ENCODE data around the gene USH2A.
"Not testable (repeated sequence)": the region's sequence is repeated elsewhere in the genome, so short reads cannot be mapped to it uniquely, and the experiment has no call there.

The USH2A gene

DNA sequence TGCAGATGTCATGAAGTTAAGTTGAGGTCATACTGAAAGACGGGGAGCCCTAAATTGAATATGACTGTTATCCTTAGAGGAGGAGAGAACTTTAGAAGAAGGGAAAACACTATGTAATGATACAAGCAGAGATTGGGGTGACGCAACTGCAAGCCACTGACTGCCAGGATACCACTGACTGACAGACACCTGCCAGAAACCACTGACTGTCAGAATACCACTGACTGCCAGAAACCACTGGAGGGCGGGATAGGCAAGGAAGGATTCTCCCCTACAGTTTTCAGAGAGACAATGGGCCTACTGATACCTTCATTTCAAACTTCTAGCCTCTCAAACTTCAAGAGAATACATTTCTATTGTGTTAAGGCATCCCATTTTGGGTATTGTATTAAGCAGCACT is 388.7 kb downstream of the USH2A start:
- H3K4me3 Mint-ChIP-seq, result no peak overlapping the region
- intact Hi-C loops (cut with micrococcal nuclease), result no loop called here
- H3K4me1 Mint-ChIP-seq (ENCODE audit: low read depth), result no peaks in the 10 kb centered on the region
- no peaks in the 10 kb centered on the region for H3K9me3 Mint-ChIP-seq
- no peaks in the 10 kb centered on the region for H3K36me3 Mint-ChIP-seq (ENCODE audit: low read depth)
- H3K27ac Mint-ChIP-seq, result no peak overlapping the region
- no peaks in the 10 kb centered on the region for H3K27me3 Mint-ChIP-seq

DNA sequence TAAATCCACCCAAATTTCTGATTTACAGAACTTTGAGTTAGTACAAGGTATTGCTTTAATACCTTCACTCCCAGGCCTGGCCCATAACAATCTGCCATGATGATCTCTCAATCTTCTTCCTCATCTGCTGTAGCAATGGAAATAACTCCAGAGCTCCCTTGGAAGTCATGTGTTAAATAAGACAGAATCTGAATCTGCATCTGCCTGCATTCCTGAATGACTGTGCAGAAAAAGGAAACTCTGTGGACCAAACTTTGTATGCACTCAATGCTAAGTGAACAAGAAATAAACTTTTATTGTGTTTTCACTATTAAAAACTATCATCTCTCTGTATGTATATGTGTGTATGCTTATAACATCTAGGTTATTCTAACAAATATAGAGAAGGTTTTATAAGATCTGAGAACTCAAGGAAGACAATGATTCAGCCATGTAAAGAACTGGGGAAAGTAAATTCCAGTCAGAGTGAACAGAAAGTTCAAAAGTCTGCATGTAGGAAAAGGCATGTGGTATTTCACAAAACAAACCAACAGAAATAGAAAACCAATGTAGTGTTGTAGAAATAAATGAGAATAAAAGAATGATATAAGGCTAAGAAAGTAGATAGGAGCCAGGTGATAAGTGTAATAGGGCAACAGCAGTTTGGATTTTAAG is 390.2 kb downstream of the USH2A start:
- no peaks in the 10 kb centered on the region for H3K27me3 Mint-ChIP-seq
- H3K4me3 Mint-ChIP-seq, result no peak overlapping the region
- H3K4me1 Mint-ChIP-seq (ENCODE audit: low read depth), result no peaks in the 10 kb centered on the region

DNA sequence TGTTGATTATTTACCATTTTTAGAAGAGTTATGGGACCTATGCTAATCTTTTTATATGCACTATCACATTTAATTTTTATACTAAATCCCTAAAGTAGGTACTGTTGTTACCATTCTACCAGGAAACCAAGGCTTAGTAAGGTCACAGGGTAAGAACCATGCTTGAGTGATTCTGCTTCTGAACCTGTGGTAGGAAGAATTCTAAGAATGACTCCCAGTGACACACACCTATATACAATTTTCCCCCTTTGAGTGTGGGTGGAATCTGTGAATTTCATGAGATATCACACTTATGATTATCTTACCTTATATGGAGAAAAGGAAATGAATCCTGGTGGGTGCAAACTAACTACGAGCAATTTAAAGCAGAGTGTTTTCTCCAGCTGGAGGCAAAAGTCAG is 391.0 kb downstream of the USH2A start:
- Mint-ChIP-seq H3K36me3 (ENCODE audit: low read depth) (no peaks in the 10 kb centered on the region), H3K27ac (no peak overlapping the region)

More for the DNA sequence above, 390.2 kb downstream of the USH2A start:
- intact Hi-C loops (cut with micrococcal nuclease), result no loop called here
- Mint-ChIP-seq H3K27ac (no peak overlapping the region), H3K36me3 (ENCODE audit: low read depth) (no peaks in the 10 kb centered on the region), H3K9me3 (no peaks in the 10 kb centered on the region)

DNA sequence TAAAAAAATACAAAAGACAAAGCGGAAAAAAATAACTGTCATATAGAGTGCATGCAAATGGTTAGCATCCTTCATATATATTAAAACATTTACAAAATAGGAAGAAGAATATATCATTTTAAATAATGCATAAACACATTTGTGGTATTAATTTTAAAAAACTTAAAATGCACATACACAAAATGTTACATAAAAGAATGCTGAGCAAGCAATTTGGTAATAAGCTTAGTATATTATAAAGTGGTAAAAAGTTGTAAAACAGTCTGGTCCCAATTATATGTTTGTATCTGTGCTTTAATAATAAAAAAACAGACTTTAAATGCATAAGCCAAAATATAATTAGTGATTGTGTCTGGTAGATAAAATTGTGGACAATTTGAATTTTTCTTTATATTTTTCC is 394.6 kb downstream of the USH2A start:
- no peaks in the 10 kb centered on the region for H3K4me1 Mint-ChIP-seq (ENCODE audit: low read depth)
- intact Hi-C loops (cut with micrococcal nuclease), result no loop called here
- no peaks in the 10 kb centered on the region for H3K9me3 Mint-ChIP-seq
- H3K27ac Mint-ChIP-seq, result no peak overlapping the region
- H3K27me3 Mint-ChIP-seq, result no peaks in the 10 kb centered on the region
- H3K36me3 Mint-ChIP-seq (ENCODE audit: low read depth), result no peaks in the 10 kb centered on the region
- H3K4me3 Mint-ChIP-seq, result no peak overlapping the region

More for the DNA sequence above, 391.0 kb downstream of the USH2A start:
- intact Hi-C loops (cut with micrococcal nuclease), result no loop called here
- H3K27me3 Mint-ChIP-seq, result no peaks in the 10 kb centered on the region
- no peaks in the 10 kb centered on the region for H3K9me3 Mint-ChIP-seq
- H3K4me3 Mint-ChIP-seq, result no peak overlapping the region
- no peaks in the 10 kb centered on the region for H3K4me1 Mint-ChIP-seq (ENCODE audit: low read depth)

DNA sequence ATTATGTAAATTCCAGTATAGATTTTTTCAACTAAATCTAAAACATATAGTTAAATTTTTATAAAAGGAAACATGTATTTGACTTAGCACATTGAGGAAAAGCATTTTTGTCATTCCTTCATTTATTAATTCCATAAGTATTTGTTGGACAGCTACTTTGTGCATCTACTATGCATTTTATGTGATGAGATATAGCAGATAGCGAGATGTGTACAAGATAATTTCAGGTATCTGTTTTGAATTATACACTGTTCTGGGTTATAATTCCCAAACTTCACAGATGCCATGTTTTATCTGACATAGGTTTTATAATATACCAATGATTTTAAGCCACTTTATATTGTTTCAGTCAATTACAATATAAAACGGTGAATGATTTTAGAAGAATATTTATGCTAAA is 398.7 kb downstream of the USH2A start:
- Mint-ChIP-seq H3K9me3 (no peaks in the 10 kb centered on the region), H3K36me3 (ENCODE audit: low read depth) (no peaks in the 10 kb centered on the region), H3K4me1 (ENCODE audit: low read depth) (no peaks in the 10 kb centered on the region), H3K27me3 (no peaks in the 10 kb centered on the region), H3K4me3 (no peak overlapping the region), H3K27ac (no peak overlapping the region)
- intact Hi-C loops (cut with micrococcal nuclease), result no loop called here

DNA sequence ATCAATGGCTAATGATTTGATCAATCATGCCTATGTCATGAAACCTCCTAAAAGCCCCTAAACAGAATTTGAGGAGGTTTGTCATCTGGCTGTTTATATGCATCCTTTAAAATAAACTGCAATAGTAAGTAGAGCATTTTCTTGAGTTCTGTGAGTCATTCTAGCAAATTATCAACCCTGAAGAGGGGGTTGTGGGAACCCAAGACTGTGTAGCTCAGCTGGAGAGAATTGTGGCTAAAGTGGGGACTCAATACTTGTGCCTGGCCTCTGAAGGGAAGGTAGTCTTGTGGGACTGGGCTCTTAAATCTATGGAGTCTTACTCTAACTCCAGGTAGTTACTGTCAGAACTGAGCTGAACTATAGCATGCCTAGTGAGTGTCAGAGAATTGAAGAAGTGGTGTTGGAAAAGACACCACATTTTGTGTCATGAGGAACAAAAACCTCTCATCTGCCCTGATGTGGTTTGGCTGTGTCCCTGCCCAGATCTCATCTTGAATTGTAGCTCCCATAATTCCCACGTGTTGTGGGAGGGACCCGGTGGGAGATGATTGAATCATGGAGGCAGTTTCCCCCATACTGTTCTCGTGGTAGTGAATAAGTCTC is 402.4 kb downstream of the USH2A start:
- H3K27ac Mint-ChIP-seq, result no peak overlapping the region
- no peaks in the 10 kb centered on the region for H3K27me3 Mint-ChIP-seq
- no peaks in the 10 kb centered on the region for H3K9me3 Mint-ChIP-seq
- no peak overlapping the region for H3K4me3 Mint-ChIP-seq
- H3K4me1 Mint-ChIP-seq (ENCODE audit: low read depth), result no peaks in the 10 kb centered on the region
- intact Hi-C loops (cut with micrococcal nuclease), result no loop called here
- H3K36me3 Mint-ChIP-seq (ENCODE audit: low read depth), result no peaks in the 10 kb centered on the region

DNA sequence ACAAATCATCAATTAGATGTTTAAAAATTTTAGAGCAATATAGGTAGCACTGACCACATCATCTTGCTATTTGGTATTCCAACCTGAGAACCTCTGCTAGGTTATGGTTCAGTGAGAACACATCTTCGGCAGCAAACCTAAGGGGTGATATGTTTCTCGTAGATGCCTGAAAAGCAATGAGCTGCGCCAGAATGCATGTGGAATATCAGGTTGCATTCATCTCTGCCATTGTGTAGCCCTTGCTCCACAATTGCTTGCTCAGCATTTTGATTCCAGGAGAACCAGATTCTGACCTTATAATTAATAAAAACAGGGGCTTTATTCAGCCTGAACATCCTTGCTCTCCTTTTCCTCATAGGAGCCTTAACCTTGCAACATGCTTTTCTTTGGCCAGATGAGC is 408.1 kb downstream of the USH2A start:
- intact Hi-C loops (cut with micrococcal nuclease), result no loop called here
- H3K36me3 Mint-ChIP-seq (ENCODE audit: low read depth), result no peaks in the 10 kb centered on the region
- H3K27ac Mint-ChIP-seq, result no peak overlapping the region
- H3K27me3 Mint-ChIP-seq, result no peaks in the 10 kb centered on the region
- no peak overlapping the region for H3K4me3 Mint-ChIP-seq
- no peaks in the 10 kb centered on the region for H3K9me3 Mint-ChIP-seq
- no peaks in the 10 kb centered on the region for H3K4me1 Mint-ChIP-seq (ENCODE audit: low read depth)

DNA sequence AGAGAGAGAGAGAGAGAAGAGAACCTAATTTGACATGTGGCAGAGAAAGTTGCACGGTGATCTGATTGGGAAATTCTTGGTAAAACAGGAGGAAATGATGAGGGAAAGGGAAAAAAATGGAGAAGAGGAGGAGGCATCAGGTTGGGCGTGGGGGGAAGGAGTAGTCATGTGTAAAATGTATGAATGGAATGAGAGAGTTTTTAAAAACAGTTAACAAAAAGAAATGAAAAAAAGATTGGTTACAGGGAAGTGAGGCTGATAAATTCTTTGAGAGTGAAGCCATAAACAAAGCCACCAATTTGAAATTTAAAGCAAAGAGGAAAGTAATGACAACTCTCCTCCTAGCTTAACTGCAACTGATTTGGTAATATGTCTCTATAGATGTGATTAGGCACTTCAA is 409.2 kb downstream of the USH2A start:
- Mint-ChIP-seq H3K4me3 (no peak overlapping the region), H3K27ac (no peak overlapping the region), H3K9me3 (peaks cover 8% of the 10 kb centered on the region), H3K36me3 (ENCODE audit: low read depth) (no peaks in the 10 kb centered on the region), H3K27me3 (no peaks in the 10 kb centered on the region), H3K4me1 (ENCODE audit: low read depth) (no peaks in the 10 kb centered on the region)
- intact Hi-C loops (cut with micrococcal nuclease), result no loop called here

DNA sequence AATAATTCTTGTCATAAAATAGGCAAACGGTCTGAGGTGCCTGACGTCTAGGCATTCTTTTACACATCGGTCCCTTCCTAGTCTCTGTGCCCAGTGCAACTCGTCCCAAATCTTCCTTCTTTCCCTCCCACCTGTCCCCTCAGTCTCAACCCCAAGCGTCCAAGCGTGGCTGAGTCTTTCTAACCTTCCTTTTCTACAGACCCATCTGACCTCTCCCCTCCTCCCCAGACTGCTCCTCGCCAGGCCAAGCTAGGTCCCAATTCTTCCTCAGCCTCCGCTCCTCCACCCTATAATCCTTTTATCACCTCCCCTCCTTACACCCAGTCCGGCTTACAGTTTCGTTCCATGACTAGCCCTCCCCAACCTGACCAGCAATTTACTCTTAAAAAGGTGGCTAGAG is 413.8 kb downstream of the USH2A start:
- H3K36me3 Mint-ChIP-seq (ENCODE audit: low read depth), result not testable (repeated sequence)

DNA sequence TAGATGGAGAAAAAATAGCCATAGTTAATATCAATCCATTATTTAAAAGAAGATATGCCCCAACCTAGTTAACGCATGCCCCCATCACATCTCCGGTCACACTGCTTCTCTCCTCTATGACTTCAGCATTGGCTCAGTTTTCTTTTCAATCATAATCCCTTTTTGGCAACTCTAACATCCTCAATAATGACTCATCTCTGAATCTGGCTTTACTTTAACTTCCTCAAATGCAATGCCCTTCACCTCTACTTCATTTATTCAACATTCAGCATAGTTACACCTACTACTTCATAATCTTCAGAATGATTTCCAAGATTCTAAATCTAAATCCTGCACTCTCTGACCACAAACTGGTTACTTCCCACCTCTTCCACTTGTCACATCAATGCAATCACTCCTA is 417.3 kb downstream of the USH2A start:
- Mint-ChIP-seq H3K27ac (no peak overlapping the region), H3K9me3 (peaks cover 14% of the 10 kb centered on the region), H3K4me1 (ENCODE audit: low read depth) (no peaks in the 10 kb centered on the region), H3K4me3 (no peak overlapping the region), H3K27me3 (no peaks in the 10 kb centered on the region), H3K36me3 (ENCODE audit: low read depth) (no peaks in the 10 kb centered on the region)
- intact Hi-C loops (cut with micrococcal nuclease), result no loop called here

More for the DNA sequence above, 413.8 kb downstream of the USH2A start:
- H3K4me3 Mint-ChIP-seq; H3K27ac Mint-ChIP-seq; H3K4me1 Mint-ChIP-seq (ENCODE audit: low read depth); intact Hi-C loops (cut with micrococcal nuclease); H3K27me3 Mint-ChIP-seq: not testable (repeated sequence)
- peaks cover 14% of the 10 kb centered on the region for H3K9me3 Mint-ChIP-seq

DNA sequence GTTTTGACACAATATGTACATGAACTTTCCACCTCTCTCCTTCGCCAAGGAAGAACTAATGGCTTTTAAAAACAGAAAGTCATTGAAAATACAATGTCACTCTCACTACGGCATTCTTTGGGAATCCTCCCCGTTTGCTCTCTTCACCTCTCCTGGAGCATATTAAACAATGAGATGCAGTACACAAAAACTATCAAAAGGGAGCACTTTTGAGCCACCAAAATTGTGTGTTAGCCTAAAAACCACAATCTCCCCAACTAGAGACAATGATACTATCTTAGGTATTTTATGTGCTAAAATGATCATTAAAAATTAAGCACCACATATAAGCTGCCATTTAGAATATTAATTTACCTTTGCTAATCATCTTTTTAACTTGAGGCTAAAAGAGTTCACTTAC is 430.6 kb downstream of the USH2A start:
- no peaks in the 10 kb centered on the region for H3K9me3 Mint-ChIP-seq
- H3K4me3 Mint-ChIP-seq, result no peak overlapping the region
- intact Hi-C loops (cut with micrococcal nuclease), result no loop called here
- no peaks in the 10 kb centered on the region for H3K4me1 Mint-ChIP-seq (ENCODE audit: low read depth)
- H3K27me3 Mint-ChIP-seq, result no peaks in the 10 kb centered on the region
- H3K27ac Mint-ChIP-seq, result no peak overlapping the region
- no peaks in the 10 kb centered on the region for H3K36me3 Mint-ChIP-seq (ENCODE audit: low read depth)

DNA sequence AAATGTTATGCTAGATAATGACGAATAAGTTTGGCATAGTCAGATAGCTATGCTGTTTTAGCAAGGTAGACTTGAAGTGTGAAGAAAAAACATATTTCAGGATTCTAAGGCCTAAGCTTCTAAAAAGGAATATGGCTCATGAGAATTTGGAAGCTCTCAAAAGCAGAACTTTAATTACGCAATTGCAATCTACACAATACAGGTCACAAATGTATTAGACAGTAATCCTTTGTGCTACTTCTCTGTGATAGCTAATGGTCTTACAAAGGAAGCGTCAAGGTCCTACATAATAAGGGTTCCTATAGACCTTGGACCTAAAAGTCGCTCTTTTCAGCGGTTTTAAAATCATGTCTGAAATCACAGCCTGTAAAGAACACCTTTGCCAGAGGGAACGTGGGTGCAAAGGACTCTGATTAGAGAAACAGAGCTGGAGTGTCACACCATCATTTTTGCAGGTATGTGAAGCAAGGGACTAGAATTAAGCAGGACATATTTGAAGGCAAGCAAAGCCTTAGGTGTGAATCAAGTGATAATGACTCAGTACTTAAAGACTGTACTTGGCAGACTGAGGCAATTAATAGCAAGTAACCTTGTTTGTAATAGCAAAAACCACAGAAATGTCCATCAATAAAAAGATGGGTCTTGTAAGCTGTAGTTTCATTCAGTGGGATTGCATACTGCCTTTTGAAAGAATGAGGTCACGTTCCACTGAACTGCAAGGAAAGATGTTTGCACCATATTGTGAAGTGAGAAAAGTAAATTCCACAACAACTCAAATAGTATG is 436.0 kb downstream of the USH2A start:
- H3K4me3 Mint-ChIP-seq, result no peak overlapping the region
- H3K36me3 Mint-ChIP-seq (ENCODE audit: low read depth), result no peaks in the 10 kb centered on the region
- no peak overlapping the region for H3K27ac Mint-ChIP-seq
- H3K4me1 Mint-ChIP-seq (ENCODE audit: low read depth), result no peaks in the 10 kb centered on the region
- H3K9me3 Mint-ChIP-seq, result no peaks in the 10 kb centered on the region
- no peaks in the 10 kb centered on the region for H3K27me3 Mint-ChIP-seq
- intact Hi-C loops (cut with micrococcal nuclease), result no loop called here

DNA sequence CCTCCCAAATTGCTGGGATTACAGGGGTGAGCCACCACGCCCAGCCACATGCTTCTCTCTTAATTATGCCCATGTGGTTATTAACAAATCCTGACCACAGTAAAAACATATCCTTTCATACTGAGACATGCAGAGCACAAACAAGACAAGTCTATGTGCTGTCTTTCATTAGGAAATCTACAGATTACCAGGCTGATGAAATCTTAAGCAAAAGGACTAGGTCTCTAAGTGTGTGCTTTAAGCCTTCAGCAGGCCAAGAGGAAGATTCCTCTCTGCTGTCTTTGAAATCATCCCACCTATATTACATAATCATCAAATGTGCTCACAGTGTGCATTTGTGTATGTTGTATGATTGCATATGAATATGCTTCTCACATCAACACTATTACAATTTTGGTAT is 436.8 kb downstream of the USH2A start:
- Mint-ChIP-seq H3K27ac (no peak overlapping the region), H3K27me3 (no peaks in the 10 kb centered on the region), H3K36me3 (ENCODE audit: low read depth) (no peaks in the 10 kb centered on the region)

DNA sequence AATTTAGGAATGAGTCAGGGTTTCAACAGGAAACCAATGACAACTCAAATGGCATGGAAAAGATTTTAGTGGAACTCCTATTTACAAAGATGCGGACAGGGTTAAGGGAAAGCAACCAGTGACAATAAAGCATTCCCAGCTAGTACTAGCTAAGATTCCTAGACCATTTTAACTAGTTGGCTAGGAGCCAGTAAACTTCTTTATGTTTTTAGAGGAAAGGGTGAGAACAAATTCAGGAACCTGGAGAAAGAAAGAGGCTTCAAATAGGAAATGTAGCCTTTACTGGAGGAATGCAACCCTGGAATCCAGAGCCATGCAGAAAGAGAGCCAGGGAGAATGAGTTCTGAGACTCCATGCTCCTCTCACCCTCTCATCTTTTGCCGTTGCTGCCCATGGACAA is 439.6 kb downstream of the USH2A start:
- no peaks in the 10 kb centered on the region for H3K4me1 Mint-ChIP-seq (ENCODE audit: low read depth)
- no peaks in the 10 kb centered on the region for H3K9me3 Mint-ChIP-seq
- H3K27ac Mint-ChIP-seq, result no peak overlapping the region
- intact Hi-C loops (cut with micrococcal nuclease), result no loop called here
- H3K36me3 Mint-ChIP-seq (ENCODE audit: low read depth), result no peaks in the 10 kb centered on the region
- no peaks in the 10 kb centered on the region for H3K27me3 Mint-ChIP-seq
- no peak overlapping the region for H3K4me3 Mint-ChIP-seq

More for the DNA sequence above, 436.8 kb downstream of the USH2A start:
- H3K9me3 Mint-ChIP-seq, result no peaks in the 10 kb centered on the region
- intact Hi-C loops (cut with micrococcal nuclease), result no loop called here
- H3K4me3 Mint-ChIP-seq, result no peak overlapping the region
- H3K4me1 Mint-ChIP-seq (ENCODE audit: low read depth), result no peaks in the 10 kb centered on the region
